Vagina (tissue), 2 donors: ENCODE data around the gene TVP23B.
"Not testable (repeated sequence)": the region's sequence is repeated elsewhere in the genome, so short reads cannot be mapped to it uniquely, and the experiment has no call there.

Source experiments
- POLR2A ChIP-seq, 2 donors: fragments of 450-650 bp; IDR thresholded peaks; one replicate each; pipeline ENCODE4 v1.6.1; 2017; ENCODE audit warnings: antibody characterized with exemption in 2 of 2, mild to moderate bottlenecking in 2 of 2, moderate library complexity in 2 of 2
- POLR2AphosphoS5 ChIP-seq, 2 donors: sonication (generic); formaldehyde crosslinking; IDR thresholded peaks; one replicate each; pipeline ENCODE4 v1.9.0; 2017; ENCODE audit warnings: antibody characterized with exemption in 2 of 2, mild to moderate bottlenecking in 2 of 2, low read depth in 1 of 2; ENCODE audit not compliant: insufficient read depth in 1 of 2
- TF ChIP-seq, protein P1 (sequence below), 3 experiments: fragments of 450-650 bp in 2 of 3; fragments of 200-600 bp in 1 of 3; sonication (generic) in 1 of 3; IDR thresholded peaks; one replicate each; pipeline ENCODE4 v1.5.1; 2017 to 2019; ENCODE audit warnings: antibody characterized with exemption in 3 of 3, mild to moderate bottlenecking in 2 of 3, moderate library complexity in 2 of 3

DNA sequence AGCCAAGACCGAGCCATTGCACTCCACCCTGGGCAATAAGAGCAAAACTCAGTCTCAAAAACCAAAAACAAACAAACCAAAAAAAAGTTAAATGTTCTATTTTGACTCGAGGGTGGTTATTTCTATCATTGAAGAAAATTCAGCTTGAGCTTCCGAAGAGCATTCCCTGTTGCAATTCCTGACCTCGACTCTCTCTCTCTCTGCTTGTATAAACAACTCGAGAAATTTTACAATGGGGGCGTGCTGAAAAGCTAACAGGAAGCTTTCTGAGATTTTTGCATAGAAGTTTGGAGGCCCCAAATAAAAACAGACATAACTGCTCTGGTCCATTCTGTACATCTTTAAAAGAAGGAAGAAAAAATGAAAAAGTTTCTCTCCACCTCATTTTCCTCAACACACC lies 33.5 kb upstream of the TVP23B start:
- TF ChIP-seq, protein P1, sequence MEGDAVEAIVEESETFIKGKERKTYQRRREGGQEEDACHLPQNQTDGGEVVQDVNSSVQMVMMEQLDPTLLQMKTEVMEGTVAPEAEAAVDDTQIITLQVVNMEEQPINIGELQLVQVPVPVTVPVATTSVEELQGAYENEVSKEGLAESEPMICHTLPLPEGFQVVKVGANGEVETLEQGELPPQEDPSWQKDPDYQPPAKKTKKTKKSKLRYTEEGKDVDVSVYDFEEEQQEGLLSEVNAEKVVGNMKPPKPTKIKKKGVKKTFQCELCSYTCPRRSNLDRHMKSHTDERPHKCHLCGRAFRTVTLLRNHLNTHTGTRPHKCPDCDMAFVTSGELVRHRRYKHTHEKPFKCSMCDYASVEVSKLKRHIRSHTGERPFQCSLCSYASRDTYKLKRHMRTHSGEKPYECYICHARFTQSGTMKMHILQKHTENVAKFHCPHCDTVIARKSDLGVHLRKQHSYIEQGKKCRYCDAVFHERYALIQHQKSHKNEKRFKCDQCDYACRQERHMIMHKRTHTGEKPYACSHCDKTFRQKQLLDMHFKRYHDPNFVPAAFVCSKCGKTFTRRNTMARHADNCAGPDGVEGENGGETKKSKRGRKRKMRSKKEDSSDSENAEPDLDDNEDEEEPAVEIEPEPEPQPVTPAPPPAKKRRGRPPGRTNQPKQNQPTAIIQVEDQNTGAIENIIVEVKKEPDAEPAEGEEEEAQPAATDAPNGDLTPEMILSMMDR (IDR thresholded peaks at IDR 0.05) = not testable (repeated sequence)
- TF ChIP-seq POLR2A (IDR thresholded peaks at IDR 0.05); POLR2AphosphoS5 (IDR thresholded peaks at IDR 0.05; ENCODE audit: insufficient read depth in 1 of 2, low read depth in 1 of 2): not testable (repeated sequence)
